ENCODE results near the gene ASCC3. TPM values are rescaled to one million over a fixed set of nuclear protein-coding genes. Genes with fewer than 3 reads are reported as not detected.

Gene ASCC3
- total RNA-seq, 4 donors from 2014 or later = 25.9 to 40.9 (median 31.3) TPM

- Histone ChIP-seq H3K4me3 (no peak overlapping the region), H3K36me3 (peaks cover 14% of the 10 kb centered on the region), H3K27ac (no peak overlapping the region), H3K4me1 (no peaks in the 10 kb centered on the region), H3K9me3 (no peaks in the 10 kb centered on the region), H3K27me3 (no peaks in the 10 kb centered on the region)
- DNase-seq (ENCODE audit: low spot score in 2 of 2) = no peak
- TF ChIP-seq EP300 (IDR thresholded peaks at IDR 0.05) = no peak
- TF ChIP-seq POLR2AphosphoS5 (IDR thresholded peaks at IDR 0.05) = no peak
- TF ChIP-seq, protein P1, sequence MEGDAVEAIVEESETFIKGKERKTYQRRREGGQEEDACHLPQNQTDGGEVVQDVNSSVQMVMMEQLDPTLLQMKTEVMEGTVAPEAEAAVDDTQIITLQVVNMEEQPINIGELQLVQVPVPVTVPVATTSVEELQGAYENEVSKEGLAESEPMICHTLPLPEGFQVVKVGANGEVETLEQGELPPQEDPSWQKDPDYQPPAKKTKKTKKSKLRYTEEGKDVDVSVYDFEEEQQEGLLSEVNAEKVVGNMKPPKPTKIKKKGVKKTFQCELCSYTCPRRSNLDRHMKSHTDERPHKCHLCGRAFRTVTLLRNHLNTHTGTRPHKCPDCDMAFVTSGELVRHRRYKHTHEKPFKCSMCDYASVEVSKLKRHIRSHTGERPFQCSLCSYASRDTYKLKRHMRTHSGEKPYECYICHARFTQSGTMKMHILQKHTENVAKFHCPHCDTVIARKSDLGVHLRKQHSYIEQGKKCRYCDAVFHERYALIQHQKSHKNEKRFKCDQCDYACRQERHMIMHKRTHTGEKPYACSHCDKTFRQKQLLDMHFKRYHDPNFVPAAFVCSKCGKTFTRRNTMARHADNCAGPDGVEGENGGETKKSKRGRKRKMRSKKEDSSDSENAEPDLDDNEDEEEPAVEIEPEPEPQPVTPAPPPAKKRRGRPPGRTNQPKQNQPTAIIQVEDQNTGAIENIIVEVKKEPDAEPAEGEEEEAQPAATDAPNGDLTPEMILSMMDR (IDR thresholded peaks at IDR 0.05) = no peak
- no peak for TF ChIP-seq POLR2A (IDR thresholded peaks at IDR 0.05)
- 97% methylated on average over 2 of the region's 2 CpGs for WGBS
These were observed 15.6 kb downstream of the ASCC3 start for GRCh38 chr6:100865525-100865924.

DNA sequence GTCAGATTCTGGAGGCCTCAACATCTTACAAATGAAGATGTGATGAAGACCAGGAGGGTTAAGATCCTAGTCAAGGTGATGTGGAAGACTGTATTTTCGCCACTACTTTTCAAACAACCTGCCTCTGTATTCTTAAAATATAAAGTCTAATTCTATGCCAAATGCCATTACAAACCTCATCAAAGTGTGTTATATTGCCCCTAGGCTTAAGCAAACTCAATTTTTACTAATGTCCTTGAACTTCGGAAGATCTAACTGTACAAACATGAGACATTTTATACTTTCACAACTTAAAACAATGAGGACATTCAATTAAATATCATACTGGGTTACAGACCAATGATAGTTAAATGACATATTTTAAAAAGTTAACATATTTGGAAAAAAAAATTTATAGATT is 19.1 kb downstream of the ASCC3 start:
- TF ChIP-seq POLR2A (IDR thresholded peaks at IDR 0.05) (no peak), EP300 (IDR thresholded peaks at IDR 0.05) (no peak), POLR2AphosphoS5 (IDR thresholded peaks at IDR 0.05) (no peak)
- TF ChIP-seq, protein P1 (IDR thresholded peaks at IDR 0.05) = no peak
- H3K36me3 ChIP-seq = peaks cover 21% of the 10 kb centered on the region
- WGBS = 83% methylated on average over 2 of the region's 2 CpGs
- H3K9me3 ChIP-seq = no peaks in the 10 kb centered on the region
- H3K4me3 ChIP-seq = no peak overlapping the region
- no peaks in the 10 kb centered on the region for H3K4me1 ChIP-seq
- no peak overlapping the region for H3K27ac ChIP-seq
- DNase-seq (ENCODE audit: low spot score in 2 of 2) = no peak
- H3K27me3 ChIP-seq = no peaks in the 10 kb centered on the region

- H3K9me3 ChIP-seq = no peaks in the 10 kb centered on the region
- TF ChIP-seq POLR2A (IDR thresholded peaks at IDR 0.05) (no peak), POLR2AphosphoS5 (IDR thresholded peaks at IDR 0.05) (no peak), EP300 (IDR thresholded peaks at IDR 0.05) (no peak)
- TF ChIP-seq, protein P1 (IDR thresholded peaks at IDR 0.05) = no peak
- H3K27ac ChIP-seq = no peak overlapping the region
- H3K4me1 ChIP-seq = no peaks in the 10 kb centered on the region
- peaks cover 11% of the 10 kb centered on the region for H3K36me3 ChIP-seq
- H3K27me3 ChIP-seq = no peaks in the 10 kb centered on the region
- no peak overlapping the region for H3K4me3 ChIP-seq
- DNase-seq (ENCODE audit: low spot score in 2 of 2) = no peak
These were observed 25.0 kb downstream of the ASCC3 start for GRCh38 chr6:100856146-100856545.

- Histone ChIP-seq H3K4me3 (no peak overlapping the region), H3K9me3 (no peaks in the 10 kb centered on the region), H3K4me1 (no peaks in the 10 kb centered on the region), H3K27ac (no peak overlapping the region), H3K27me3 (no peaks in the 10 kb centered on the region), H3K36me3 (peaks cover 16% of the 10 kb centered on the region)
- 98% methylated on average over 12 of the region's 12 CpGs for WGBS
- TF ChIP-seq POLR2AphosphoS5 (IDR thresholded peaks at IDR 0.05) = no peak
- no peak for TF ChIP-seq POLR2A (IDR thresholded peaks at IDR 0.05)
- TF ChIP-seq, protein P1 (IDR thresholded peaks at IDR 0.05) = no peak
- TF ChIP-seq EP300 (IDR thresholded peaks at IDR 0.05) = no peak
- no peak for DNase-seq (ENCODE audit: low spot score in 2 of 2)
These were observed 29.3 kb downstream of the ASCC3 start for GRCh38 chr6:100851819-100852218.

DNA sequence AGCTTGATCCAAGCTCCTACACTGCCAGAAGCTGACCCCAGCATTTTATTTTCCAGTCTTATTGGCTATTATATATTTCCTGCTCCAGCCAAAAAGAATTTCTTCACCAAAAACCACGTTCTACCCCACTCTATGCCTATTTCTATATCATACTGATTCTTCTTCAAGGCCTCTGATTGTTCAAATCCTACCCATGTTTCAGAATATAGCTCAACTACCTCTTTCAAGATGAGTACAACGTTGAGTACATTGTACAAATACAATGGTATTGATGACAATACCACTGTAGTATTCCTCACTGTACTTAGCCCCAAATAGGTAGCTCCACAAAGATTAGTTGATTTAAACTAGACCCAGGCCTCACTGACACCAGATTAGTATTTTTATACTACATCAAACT is 31.0 kb downstream of the ASCC3 start:
- H3K36me3 ChIP-seq = peaks cover 16% of the 10 kb centered on the region
- no peaks in the 10 kb centered on the region for H3K27me3 ChIP-seq
- H3K4me1 ChIP-seq = no peaks in the 10 kb centered on the region
- H3K4me3 ChIP-seq = no peak overlapping the region
- no peak for DNase-seq (ENCODE audit: low spot score in 2 of 2)
- H3K9me3 ChIP-seq = no peaks in the 10 kb centered on the region
- WGBS = 93% methylated on average over 2 of the region's 2 CpGs
- H3K27ac ChIP-seq = no peak overlapping the region
- TF ChIP-seq, protein P1 (IDR thresholded peaks at IDR 0.05) = no peak
- TF ChIP-seq POLR2A (IDR thresholded peaks at IDR 0.05) (no peak), EP300 (IDR thresholded peaks at IDR 0.05) (no peak), POLR2AphosphoS5 (IDR thresholded peaks at IDR 0.05) (no peak)
